ENCODE results near the gene ZMYM5.

DNA sequence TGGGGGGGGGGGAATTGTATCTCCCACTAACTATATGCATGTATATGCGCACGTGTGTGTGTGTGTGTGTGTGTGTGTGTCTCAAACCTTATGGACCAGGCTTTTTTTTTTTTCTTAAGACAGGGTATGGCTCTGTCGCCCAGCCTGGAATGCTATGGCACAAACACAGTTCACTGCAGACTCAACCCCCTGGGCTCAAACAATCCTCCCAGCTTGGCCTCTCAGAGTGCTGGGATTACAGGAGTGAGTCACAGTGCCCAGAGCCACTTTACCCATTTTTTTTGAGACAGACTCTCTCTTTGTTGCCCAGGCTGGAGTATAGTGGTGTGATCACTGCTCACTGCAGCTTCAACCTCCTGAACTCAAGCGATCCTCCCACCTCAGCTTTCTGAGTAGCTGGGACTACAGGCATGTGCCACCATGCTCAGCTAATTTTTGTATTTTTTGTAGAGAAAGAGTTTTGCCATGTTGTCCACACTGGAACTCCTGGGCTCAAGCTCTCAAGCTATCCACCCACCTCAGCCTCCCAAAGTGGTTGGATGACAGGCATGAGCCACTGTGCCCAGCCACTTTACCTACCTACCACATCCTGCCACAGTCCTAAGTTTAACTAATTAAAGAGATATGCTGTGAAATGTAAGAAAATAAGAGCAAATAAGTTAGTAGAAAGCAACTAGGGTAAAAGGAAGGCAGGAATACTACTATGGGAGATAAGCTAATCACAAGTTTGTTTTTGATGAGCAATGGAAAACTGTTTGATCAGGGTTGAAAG lies 2.4 kb downstream of the ZMYM5 start:
- TF ChIP-seq, protein P1, sequence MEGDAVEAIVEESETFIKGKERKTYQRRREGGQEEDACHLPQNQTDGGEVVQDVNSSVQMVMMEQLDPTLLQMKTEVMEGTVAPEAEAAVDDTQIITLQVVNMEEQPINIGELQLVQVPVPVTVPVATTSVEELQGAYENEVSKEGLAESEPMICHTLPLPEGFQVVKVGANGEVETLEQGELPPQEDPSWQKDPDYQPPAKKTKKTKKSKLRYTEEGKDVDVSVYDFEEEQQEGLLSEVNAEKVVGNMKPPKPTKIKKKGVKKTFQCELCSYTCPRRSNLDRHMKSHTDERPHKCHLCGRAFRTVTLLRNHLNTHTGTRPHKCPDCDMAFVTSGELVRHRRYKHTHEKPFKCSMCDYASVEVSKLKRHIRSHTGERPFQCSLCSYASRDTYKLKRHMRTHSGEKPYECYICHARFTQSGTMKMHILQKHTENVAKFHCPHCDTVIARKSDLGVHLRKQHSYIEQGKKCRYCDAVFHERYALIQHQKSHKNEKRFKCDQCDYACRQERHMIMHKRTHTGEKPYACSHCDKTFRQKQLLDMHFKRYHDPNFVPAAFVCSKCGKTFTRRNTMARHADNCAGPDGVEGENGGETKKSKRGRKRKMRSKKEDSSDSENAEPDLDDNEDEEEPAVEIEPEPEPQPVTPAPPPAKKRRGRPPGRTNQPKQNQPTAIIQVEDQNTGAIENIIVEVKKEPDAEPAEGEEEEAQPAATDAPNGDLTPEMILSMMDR (IDR thresholded peaks at IDR 0.05; ENCODE audit: low read depth, low read length, poor library complexity, severe bottlenecking), result no peak
- no peak for TF ChIP-seq EZH2phosphoT487 (IDR thresholded peaks at IDR 0.05; ENCODE audit: borderline replicate concordance, low read length)
